BLaER1 treated with 17β-estradiol and CSF1 and Interleukin-3, amounts not matched to agents 10 nM and 100 nM (cell line): ENCODE measurements around the gene DLGAP1.
A peak's percentile ranks its signal among the peaks of the same experiment; 100 is the strongest.

Source experiments
- H3K27ac ChIP-seq, 11 experiments: shearing (Covaris generic); formaldehyde crosslinking; 2 replicates each; pipeline ENCODE4 v1.8.1; 2022
- H3K27me3 ChIP-seq, 11 experiments: shearing (Covaris generic); formaldehyde crosslinking; 2 replicates each; pipeline ENCODE4 v1.8.1; 2022
- H3K36me3 ChIP-seq, 11 experiments: shearing (Covaris generic); formaldehyde crosslinking; 2 replicates each; pipeline ENCODE4 v1.8.1; 2022
- H3K4me1 ChIP-seq, 10 experiments: shearing (Covaris generic); formaldehyde crosslinking; 2 replicates each; pipeline ENCODE4 v1.8.1; 2022
- H3K4me2 ChIP-seq, 11 experiments: shearing (Covaris generic); formaldehyde crosslinking; 2 replicates each; pipeline ENCODE4 v1.8.1; 2022
- H3K4me3 ChIP-seq, 10 experiments: shearing (Covaris generic); formaldehyde crosslinking; 2 replicates each; pipeline ENCODE4 v1.8.1; 2022
- H3K9ac ChIP-seq, 11 experiments: shearing (Covaris generic); formaldehyde crosslinking; 2 replicates each; pipeline ENCODE4 v1.8.1; 2022
- H3K9me3 ChIP-seq, 11 experiments: shearing (Covaris generic); formaldehyde crosslinking; replicated peaks in 1 of 11; 2 replicates each; pipeline ENCODE4 v1.8.1; 2022
- H4K20me1 ChIP-seq, 11 experiments: shearing (Covaris generic); formaldehyde crosslinking; 2 replicates each; pipeline ENCODE4 v1.8.1; 2022
- Cebpa-rat ChIP-seq, 11 experiments: shearing (Covaris generic); IDR thresholded peaks; 2 replicates each; pipeline ENCODE4 v1.8.1; 2022

Gene DLGAP1

GRCh38 chr18:3594760-3595368 lies 860.2 kb downstream of the DLGAP1 start:
- no peaks in the 10 kb centered on the region for H4K20me1 ChIP-seq
- H3K9me3 ChIP-seq = no peaks in the 10 kb centered on the region
- H3K36me3 ChIP-seq = peaks cover 0 to 12% (median 0%) of the 10 kb centered on the region in 11 experiments; a peak in 1 of 22 replicates
- H3K4me3 ChIP-seq = peak overlapping the region; percentile 39 to 66 (median 57); a peak in 19 of 20 replicates
- TF ChIP-seq Cebpa-rat (IDR thresholded peaks at IDR 0.05) = no peak
- peaks cover 47 to 73% (median 61%) of the 10 kb centered on the region in 10 experiments for H3K4me1 ChIP-seq
- H3K9ac ChIP-seq = peak overlapping the region; percentile 55 to 96 (median 73); a peak in 21 of 22 replicates
- H3K4me2 ChIP-seq = peak overlapping the region; percentile 71 to 99 (median 88)
- H3K27me3 ChIP-seq = no peaks in the 10 kb centered on the region
- H3K27ac ChIP-seq = peak overlapping the region; percentile 65 to 98 (median 75)

- no peaks in the 10 kb centered on the region for H3K9me3 ChIP-seq
- 0 out of 22 replicates have a peak, but pooled peaks cover 0 to 11% (median 0%) of the 10 kb centered on the region in 11 experiments for H3K36me3 ChIP-seq
- H3K4me1 ChIP-seq = peaks cover 47 to 67% (median 58%) of the 10 kb centered on the region in 10 experiments
- no peaks in the 10 kb centered on the region for H4K20me1 ChIP-seq
- peak overlapping the region; percentile 46 to 66 (median 60) for H3K4me3 ChIP-seq
- H3K4me2 ChIP-seq = peak overlapping the region; percentile 71 to 99 (median 88)
- H3K27ac ChIP-seq = peak overlapping the region; percentile 65 to 98 (median 75)
- no peaks in the 10 kb centered on the region for H3K27me3 ChIP-seq
- no peak for TF ChIP-seq Cebpa-rat (IDR thresholded peaks at IDR 0.05)
- H3K9ac ChIP-seq = peak overlapping the region; percentile 62 to 96 (median 74)
Observed at GRCh38 chr18:3593904-3594759, 861.0 kb downstream of the DLGAP1 start.

GRCh38 chr18:3593381-3593903 lies 861.7 kb downstream of the DLGAP1 start:
- Histone ChIP-seq H3K27me3 (no peaks in the 10 kb centered on the region), H3K9ac (peak overlapping the region; percentile 62 to 96 (median 74)), H3K4me3 (peak overlapping the region; percentile 46 to 66 (median 60)), H3K36me3 (0 out of 22 replicates have a peak, but pooled peaks cover 0 to 11% (median 0%) of the 10 kb centered on the region in 11 experiments), H4K20me1 (no peaks in the 10 kb centered on the region), H3K9me3 (no peaks in the 10 kb centered on the region), H3K4me1 (peaks cover 47 to 62% (median 54%) of the 10 kb centered on the region in 10 experiments), H3K27ac (peak overlapping the region; percentile 51 to 98 (median 75)), H3K4me2 (peak overlapping the region; percentile 70 to 99 (median 88))
- TF ChIP-seq Cebpa-rat (IDR thresholded peaks at IDR 0.05) = no peak

- Histone ChIP-seq H3K4me1 (peaks cover 43 to 56% (median 54%) of the 10 kb centered on the region in 10 experiments), H3K27me3 (no peaks in the 10 kb centered on the region), H3K36me3 (0 out of 22 replicates have a peak, but pooled peaks cover 0 to 7% (median 0%) of the 10 kb centered on the region in 11 experiments), H3K9me3 (no peaks in the 10 kb centered on the region), H3K9ac (peak overlapping the region in 9 of 11 experiments; percentile 65 to 96 (median 76); a peak in 15 of 22 replicates), H4K20me1 (no peaks in the 10 kb centered on the region), H3K4me2 (peak overlapping the region; percentile 70 to 99 (median 88)), H3K4me3 (peak overlapping the region in 8 of 10 experiments; percentile 54 to 66 (median 60); a peak in 13 of 20 replicates), H3K27ac (peak overlapping the region; percentile 51 to 98 (median 75); a peak in 16 of 22 replicates)
- no peak for TF ChIP-seq Cebpa-rat (IDR thresholded peaks at IDR 0.05)
Observed at GRCh38 chr18:3592864-3593263, 862.2 kb downstream of the DLGAP1 start.

GRCh38 chr18:3590096-3590630 lies 864.9 kb downstream of the DLGAP1 start:
- no peaks in the 10 kb centered on the region for H3K36me3 ChIP-seq
- no peaks in the 10 kb centered on the region for H3K27me3 ChIP-seq
- no peak for TF ChIP-seq Cebpa-rat (IDR thresholded peaks at IDR 0.05)
- no peak overlapping the region for H3K4me3 ChIP-seq
- H3K9ac ChIP-seq = no peak overlapping the region
- H3K27ac ChIP-seq = no peak overlapping the region
- no peak overlapping the region for H3K4me2 ChIP-seq
- peaks cover 0 to 5% (median 0%) of the 10 kb centered on the region in 11 experiments; a peak in 1 of 22 replicates for H3K9me3 ChIP-seq
- H4K20me1 ChIP-seq = no peaks in the 10 kb centered on the region
- H3K4me1 ChIP-seq = peaks cover 32 to 46% (median 34%) of the 10 kb centered on the region in 10 experiments

GRCh38 chr18:3585656-3586509 lies 869.2 kb downstream of the DLGAP1 start:
- Histone ChIP-seq H3K4me2 (peak overlapping the region in 8 of 11 experiments; percentile 14 to 82 (median 52); a peak in 13 of 22 replicates), H3K36me3 (no peaks in the 10 kb centered on the region), H3K27ac (peak overlapping the region in 1 of 11 experiments; percentile 8; a peak in 1 of 22 replicates)

GRCh38 chr18:3584897-3585460 lies 870.1 kb downstream of the DLGAP1 start:
- Histone ChIP-seq H4K20me1 (no peaks in the 10 kb centered on the region), H3K4me3 (no peak overlapping the region), H3K27ac (no peak overlapping the region), H3K9me3 (peaks cover 0 to 5% (median 0%) of the 10 kb centered on the region in 11 experiments; a peak in 1 of 22 replicates), H3K4me1 (peaks cover 13 to 46% (median 27%) of the 10 kb centered on the region in 10 experiments), H3K4me2 (peak overlapping the region; percentile 14 to 82 (median 44); a peak in 21 of 22 replicates), H3K36me3 (no peaks in the 10 kb centered on the region), H3K9ac (no peak overlapping the region), H3K27me3 (no peaks in the 10 kb centered on the region)
- TF ChIP-seq Cebpa-rat (IDR thresholded peaks at IDR 0.05) = no peak

More at GRCh38 chr18:3585656-3586509, 869.2 kb downstream of the DLGAP1 start:
- no peak overlapping the region for H3K9ac ChIP-seq
- peaks cover 0 to 5% (median 0%) of the 10 kb centered on the region in 11 experiments; a peak in 1 of 22 replicates for H3K9me3 ChIP-seq
- no peaks in the 10 kb centered on the region for H3K27me3 ChIP-seq
- TF ChIP-seq Cebpa-rat (IDR thresholded peaks at IDR 0.05) = no peak
- H3K4me1 ChIP-seq = peaks cover 13 to 46% (median 27%) of the 10 kb centered on the region in 10 experiments
- H3K4me3 ChIP-seq = no peak overlapping the region
- no peaks in the 10 kb centered on the region for H4K20me1 ChIP-seq
